Mammary epithelial cell (primary cell): Measurements from ENCODE around the gene NDUFAF2.

ENCODE experiments used
- CTCF ChIP-seq, 2 donors: IDR thresholded peaks in 1 of 2; conservative IDR thresholded peaks in 1 of 2; 2 replicates each; pipeline ENCODE4 v1.5.1; 2011 to 2012; ENCODE audit warnings: inconsistent platforms in 2 of 2, low read length in 2 of 2, mild to moderate bottlenecking in 2 of 2, control low read depth in 1 of 2, low read depth in 1 of 2; ENCODE audit not compliant: insufficient read depth in 1 of 2; ENCODE audit errors: extremely low read depth in 1 of 2
- EZH2 ChIP-seq: IDR thresholded peaks from 2 replicates; pipeline ENCODE4 v1.6.1; 2012; ENCODE audit warnings: low read length, inconsistent platforms, borderline replicate concordance

- TF ChIP-seq CTCF (conservative IDR thresholded peaks at IDR 0.05 in 1 of 2, IDR thresholded peaks at IDR 0.05 in 1 of 2; ENCODE audit: extremely low read depth in 1 of 2, insufficient read depth in 1 of 2, low read depth in 1 of 2, low read length in 2 of 2) (no peak), EZH2 (no peak)
Observed at GRCh38 chr5:61177716-61178115, 232.7 kb downstream of the NDUFAF2 start.
